H1 (cell line): ENCODE results near the gene C6orf136. TPM values are rescaled to one million over a fixed set of nuclear protein-coding genes. Genes with fewer than 3 reads are reported as not detected.

Experiments used
- CTCF ChIA-PET: fragments of 300-600 bp; sonication (Branson Sonifier 250); formaldehyde crosslinking; loops from one replicate; lab custom pipeline; 2021; ENCODE audit not compliant: partially characterized antibody; lab: Charles Lee
- POLR2A ChIA-PET: fragments of 300-600 bp; sonication (Branson Sonifier 250); formaldehyde crosslinking; loops from one replicate; lab custom pipeline; 2021; ENCODE audit warnings: inconsistent platforms; ENCODE audit not compliant: partially characterized antibody; lab: Charles Lee
- DNase-seq, 2 experiments: peaks; one replicate each; pipeline versions ENCODE4 v3.0.0 to v3.0.0-alpha.2; 2010 to 2022; ENCODE audit warnings: low spot score in 2 of 2, low read depth in 1 of 2, mixed read lengths in 1 of 2
- FAIRE-seq: peaks from 2 replicates; lab custom pipeline; 2011; peaks lifted over from hg19 to GRCh38; lab: Jason Lieb, UNC
- H2AFZ ChIP-seq: 2 replicates; pipeline ENCODE4 v1.8.1; 2012; ENCODE audit warnings: low read length, inconsistent platforms
- H2AK5ac ChIP-seq: 2 replicates; pipeline ENCODE4 v1.6.1; 2013; ENCODE audit warnings: low read depth, low read length
- H2BK120ac ChIP-seq: replicated peaks from 2 replicates; pipeline ENCODE3; 2013; ENCODE audit warnings: low read depth, low read length, inconsistent platforms
- H2BK12ac ChIP-seq: 2 replicates; pipeline ENCODE4 v1.6.1; 2013; ENCODE audit warnings: low read depth, low read length
- H2BK15ac ChIP-seq: 2 replicates; pipeline ENCODE4 v1.6.1; 2013; ENCODE audit warnings: low read length
- H2BK20ac ChIP-seq: 2 replicates; pipeline ENCODE4 v1.6.1; 2013; ENCODE audit warnings: low read length
- H2BK5ac ChIP-seq: 2 replicates; pipeline ENCODE4 v1.6.1; 2013; ENCODE audit warnings: low read depth, low read length
- H3K14ac ChIP-seq: 2 replicates; pipeline ENCODE4 v1.6.1; 2013; ENCODE audit warnings: inconsistent platforms; ENCODE audit not compliant: insufficient read length
- H3K18ac ChIP-seq: 2 replicates; pipeline ENCODE4 v1.6.1; 2013; ENCODE audit warnings: low read length; ENCODE audit errors: extremely low read depth
- H3K23ac ChIP-seq: 2 replicates; pipeline ENCODE4 v1.6.1; 2013; ENCODE audit warnings: inconsistent platforms; ENCODE audit not compliant: insufficient read length
- H3K23me2 ChIP-seq: 2 replicates; pipeline ENCODE4 v1.6.1; 2013; ENCODE audit warnings: low read depth, low read length
- H3K27ac ChIP-seq: 2 replicates; pipeline ENCODE4 v1.6.1; 2011; ENCODE audit warnings: low read depth, low read length, inconsistent platforms
- H3K27me3 ChIP-seq, 4 experiments: replicated peaks in 1 of 4; 1 replicate in 1 of 4; 2 replicates in 3 of 4; pipeline versions ENCODE4 v1.6.1 to v1.8.1; 2011 to 2013; ENCODE audit warnings: low read length in 3 of 4, mild to moderate bottlenecking in 3 of 4, inconsistent platforms in 2 of 4, mixed read lengths in 2 of 4, moderate library complexity in 1 of 4; ENCODE audit not compliant: control insufficient read depth in 3 of 4, insufficient read depth in 3 of 4; ENCODE audit errors: extremely low read depth in 1 of 4
- H3K36me3 ChIP-seq, 4 experiments: 2 replicates each; pipeline versions ENCODE4 v1.6.1 to v1.8.1; 2011 to 2013; ENCODE audit warnings: mild to moderate bottlenecking in 4 of 4, low read length in 3 of 4, moderate library complexity in 2 of 4, control low read depth in 1 of 4, inconsistent platforms in 1 of 4; ENCODE audit not compliant: insufficient read depth in 4 of 4, control insufficient read depth in 2 of 4
- H3K4ac ChIP-seq: replicated peaks from 2 replicates; pipeline ENCODE3; 2013; ENCODE audit warnings: low read length, low read depth, mixed read lengths, inconsistent platforms; ENCODE audit not compliant: insufficient read length
- H3K4me1 ChIP-seq, 4 experiments: replicated peaks in 1 of 4; 1 replicate in 1 of 4; 2 replicates in 3 of 4; pipeline versions ENCODE4 v1.6.1 to v1.8.1; 2011 to 2013; ENCODE audit warnings: low read length in 3 of 4, inconsistent platforms in 2 of 4, mixed read lengths in 1 of 4; ENCODE audit not compliant: insufficient read depth in 4 of 4, control insufficient read depth in 3 of 4
- H3K4me2 ChIP-seq, 2 experiments: 2 replicates each; pipeline versions ENCODE4 v1.6.1 to v1.8.1; 2011 to 2013; ENCODE audit warnings: low read depth in 2 of 2, low read length in 2 of 2, control low read depth in 1 of 2, inconsistent platforms in 1 of 2, mild to moderate bottlenecking in 1 of 2; ENCODE audit not compliant: insufficient read depth in 1 of 2
- H3K4me3 ChIP-seq, 4 experiments: fragments of 200-600, 300-600 bp in 1 of 4; sonication (generic), shearing (Covaris generic), sonication (Bioruptor Twin) in 1 of 4; 2 replicates each; pipeline versions ENCODE4 v1.5.1 to v1.8.1; 2011 to 2016; ENCODE audit warnings: low read length in 4 of 4, low read depth in 3 of 4, control low read depth in 2 of 4, inconsistent platforms in 2 of 4, mild to moderate bottlenecking in 2 of 4, mixed read lengths in 1 of 4, moderate library complexity in 1 of 4; ENCODE audit not compliant: insufficient read depth in 2 of 4; ENCODE audit errors: extremely low read depth in 1 of 4
- H3K56ac ChIP-seq: replicated peaks from 2 replicates; pipeline ENCODE3; 2013; ENCODE audit warnings: low read depth, mild to moderate bottlenecking, mixed read lengths, low read length, inconsistent platforms; ENCODE audit not compliant: insufficient read length
- H3K79me1 ChIP-seq: 2 replicates; pipeline ENCODE4 v1.6.1; 2013; ENCODE audit warnings: low read depth, low read length, control low read depth
- H3K79me2 ChIP-seq, 2 experiments: 2 replicates each; pipeline versions ENCODE4 v1.6.1 to v1.8.1; 2012 to 2013; ENCODE audit warnings: low read length in 2 of 2, mild to moderate bottlenecking in 2 of 2, inconsistent platforms in 1 of 2; ENCODE audit not compliant: insufficient read depth in 2 of 2, control insufficient read depth in 1 of 2
- H3K9ac ChIP-seq, 4 experiments: replicated peaks in 1 of 4; 1 replicate in 1 of 4; 2 replicates in 3 of 4; pipeline versions ENCODE4 v1.6.1 to v1.8.1; 2011 to 2013; ENCODE audit warnings: low read depth in 3 of 4, low read length in 3 of 4, control low read depth in 2 of 4, mild to moderate bottlenecking in 2 of 4, moderate library complexity in 2 of 4, inconsistent platforms in 1 of 4; ENCODE audit errors: extremely low read depth in 1 of 4
- H3K9me3 ChIP-seq, 2 experiments: 2 replicates each; pipeline versions ENCODE4 v1.6.1 to v1.8.1; 2012 to 2013; ENCODE audit warnings: mild to moderate bottlenecking in 2 of 2, moderate library complexity in 2 of 2, control low read depth in 1 of 2, inconsistent platforms in 1 of 2, low read depth in 1 of 2, low read length in 1 of 2, mixed read lengths in 1 of 2; ENCODE audit not compliant: insufficient read depth in 2 of 2
- H4K20me1 ChIP-seq, 2 experiments: replicated peaks in 1 of 2; 2 replicates each; pipeline versions ENCODE3 to v1.8.1; 2011 to 2013; ENCODE audit warnings: inconsistent platforms in 2 of 2, low read length in 2 of 2, mild to moderate bottlenecking in 1 of 2; ENCODE audit not compliant: insufficient read depth in 2 of 2, control insufficient read depth in 1 of 2
- H4K5ac ChIP-seq: 2 replicates; pipeline ENCODE4 v1.6.1; 2013; ENCODE audit warnings: low read length, low read depth, mixed read lengths, inconsistent platforms; ENCODE audit not compliant: insufficient read length
- H4K8ac ChIP-seq: 2 replicates; pipeline ENCODE4 v1.8.0; 2013; ENCODE audit warnings: mild to moderate bottlenecking, moderate library complexity, low read length, inconsistent platforms; ENCODE audit not compliant: insufficient read depth; ENCODE audit errors: extremely low read depth
- H4K91ac ChIP-seq: replicated peaks from 2 replicates; pipeline ENCODE3; 2013; ENCODE audit warnings: low read length, mixed read lengths, inconsistent platforms; ENCODE audit not compliant: insufficient read length
- BACH1 ChIP-seq: IDR thresholded peaks from 2 replicates; pipeline ENCODE4 v1.6.1; 2012; ENCODE audit warnings: low read length, improper control_type of control experiment
- HDAC6 ChIP-seq: IDR thresholded peaks from one replicate; pipeline ENCODE4 v1.7.1; 2012; ENCODE audit warnings: low read depth, mild to moderate bottlenecking, inconsistent platforms, low read length, moderate library complexity
- POLR2A ChIP-seq, 2 experiments: IDR thresholded peaks; 1 replicate in 1 of 2; 2 replicates in 1 of 2; pipeline ENCODE4 v1.6.1; 2011; ENCODE audit warnings: low read depth in 2 of 2, low read length in 2 of 2, mild to moderate bottlenecking in 2 of 2; ENCODE audit errors: control extremely low read depth in 1 of 2
- SIN3A ChIP-seq, 2 experiments: IDR thresholded peaks in 1 of 2; conservative IDR thresholded peaks in 1 of 2; 2 replicates each; pipeline ENCODE4 v1.6.1; 2011 to 2012; ENCODE audit warnings: low read length in 2 of 2, improper control_type of control experiment in 1 of 2, low read depth in 1 of 2, mild to moderate bottlenecking in 1 of 2
- TAF7 ChIP-seq: optimal IDR thresholded peaks from 2 replicates; pipeline ENCODE3; 2011; ENCODE audit warnings: low read depth, mild to moderate bottlenecking, inconsistent platforms, low read length, moderate library complexity, borderline replicate concordance
- WGBS, 2 experiments: shearing (Covaris generic) in 1 of 2; methylation state at CpG; one replicate each; pipeline versions ENCODE4 v1.1.6 to v1.1.7; 2013 to 2015; ENCODE audit warnings: low lambda C conversion rate in 2 of 2, mixed read lengths in 2 of 2, inconsistent platforms in 1 of 2, low coverage in 1 of 2, missing lambda C conversion rate in 1 of 2; ENCODE audit not compliant: insufficient replicate concordance in 2 of 2, insufficient coverage in 1 of 2, insufficient read length in 1 of 2; ENCODE audit errors: extremely low coverage in 1 of 2, missing lambda C conversion rate in 1 of 2; 5-methylcytosine and 5-hydroxymethylcytosine counted together
- polyA plus RNA-seq, 7 experiments: library from polyadenylated mRNA; depleted of rRNA in 3 of 7; stranded (reverse) in 5 of 7; unstranded in 2 of 7; fragments of >200 nt in 5 of 7; fragments of 200-250 nt in 2 of 7; gene quantifications; 1 replicate in 5 of 7; 2 replicates in 1 of 7; 4 replicates in 1 of 7; pipeline versions ENCODE4 v1.2.1 to v1.2.3, GENCODE V29; 2011 to 2013; ENCODE audit warnings: missing spikeins in 2 of 7, mixed read lengths in 2 of 7
- total RNA-seq: library from RNA; stranded (reverse); fragmentation: NEBNext Ultra II Directional; extraction: Animal tissue kit (Norgen Biotek cat#: 25700); gene quantifications from 2 replicates; pipeline ENCODE4 v1.2.1, GENCODE V29; 2021

C6orf136 gene
- total and polyA plus RNA-seq, 2 of the 8 experiments (the other 6 are each of a cell fraction or from before 2014, with no cell fraction given) = 20.8 to 23.1 TPM

GRCh38 chr6:30612213-30612612 is 34.7 kb upstream of the C6orf136 start:
- Histone ChIP-seq H3K9me3 (no peaks in the 10 kb centered on the region), H3K4ac (no peak overlapping the region), H2BK120ac (no peak overlapping the region), H3K27ac (no peak overlapping the region), H3K14ac (no peak overlapping the region), H2AFZ (no peak overlapping the region), H3K4me1 (peaks cover 0 to 6% (median 3%) of the 10 kb centered on the region in 4 experiments; a peak in 4 of 7 replicates), H3K18ac (no peak overlapping the region), H3K27me3 (no peaks in the 10 kb centered on the region), H2AK5ac (no peak overlapping the region), H4K5ac (no peak overlapping the region), H3K23ac (no peak overlapping the region), H2BK15ac (no peak overlapping the region), H3K79me1 (peaks cover 8% of the 10 kb centered on the region; the same call in 1 of the 2 replicates), H4K91ac (no peak overlapping the region), H3K23me2 (peaks cover 10% of the 10 kb centered on the region), H3K56ac (no peak overlapping the region), H4K20me1 (peaks cover 4 to 6% of the 10 kb centered on the region in 2 experiments), H3K4me3 (no peak overlapping the region), H2BK20ac (no peak overlapping the region), H3K36me3 (peaks cover 18 to 68% (median 36%) of the 10 kb centered on the region in 4 experiments), H3K9ac (no peak overlapping the region), H2BK5ac (no peak overlapping the region), H3K4me2 (no peak overlapping the region; a peak in 1 of 4 replicates), H3K79me2 (peaks cover 4 to 60% of the 10 kb centered on the region in 2 experiments; a peak in 3 of 4 replicates), H4K8ac (no peak overlapping the region), H2BK12ac (no peak overlapping the region)
- no peak for DNase-seq
- CTCF ChIA-PET = interaction anchor here (0.8 to 2.4 kb wide), 8 partner anchors 13 to 130 kb away, joined by 3 to 17 read pairs (median 6); partner anchors contain the start of genes ATAT1 and DHX16
- POLR2A ChIA-PET = interaction anchor here (1.1 to 4.8 kb wide), 20 partner anchors 16 to 132 kb away, joined by 3 to 443 read pairs (median 7); partner anchors contain the start of genes ABCF1, ATAT1, C6orf136 and GNL1
- 88% methylated on average over 1 of the region's 1 CpG; no CpG with 5 or more reads in 1 of the 2 experiments for WGBS, 2 experiments
- TF ChIP-seq TAF7 (no peak), SIN3A (conservative IDR thresholded peaks at IDR 0.05 in 1 of 2, IDR thresholded peaks at IDR 0.05 in 1 of 2; ENCODE audit: low read depth in 1 of 2, low read length in 2 of 2) (no peak), HDAC6 (no peak), POLR2A (IDR thresholded peaks at IDR 0.05; ENCODE audit: control extremely low read depth in 1 of 2, low read depth in 2 of 2, low read length in 2 of 2) (peak in 1 of 2 experiments; percentile 12; a peak in 1 of 3 replicates), BACH1 (no peak)
- FAIRE-seq = no peak
